H1 (cell line): ENCODE results near the gene P3H2. TPM values are rescaled to one million over a fixed set of nuclear protein-coding genes. Genes with fewer than 3 reads are reported as not detected.
"Not testable (repeated sequence)": the region's sequence is repeated elsewhere in the genome, so short reads cannot be mapped to it uniquely, and the experiment has no call there.

Experiments used
- CTCF ChIA-PET: fragments of 300-600 bp; sonication (Branson Sonifier 250); formaldehyde crosslinking; loops from one replicate; lab custom pipeline; 2021; ENCODE audit not compliant: partially characterized antibody; lab: Charles Lee
- POLR2A ChIA-PET: fragments of 300-600 bp; sonication (Branson Sonifier 250); formaldehyde crosslinking; loops from one replicate; lab custom pipeline; 2021; ENCODE audit warnings: inconsistent platforms; ENCODE audit not compliant: partially characterized antibody; lab: Charles Lee
- DNase-seq, 2 experiments: peaks; one replicate each; pipeline versions ENCODE4 v3.0.0 to v3.0.0-alpha.2; 2010 to 2022; ENCODE audit warnings: low spot score in 2 of 2, low read depth in 1 of 2, mixed read lengths in 1 of 2
- FAIRE-seq: peaks from 2 replicates; lab custom pipeline; 2011; peaks lifted over from hg19 to GRCh38; lab: Jason Lieb, UNC
- H2AFZ ChIP-seq: 2 replicates; pipeline ENCODE4 v1.8.1; 2012; ENCODE audit warnings: low read length, inconsistent platforms
- H2AK5ac ChIP-seq: 2 replicates; pipeline ENCODE4 v1.6.1; 2013; ENCODE audit warnings: low read depth, low read length
- H2BK120ac ChIP-seq: replicated peaks from 2 replicates; pipeline ENCODE3; 2013; ENCODE audit warnings: low read depth, low read length, inconsistent platforms
- H2BK12ac ChIP-seq: 2 replicates; pipeline ENCODE4 v1.6.1; 2013; ENCODE audit warnings: low read depth, low read length
- H2BK15ac ChIP-seq: 2 replicates; pipeline ENCODE4 v1.6.1; 2013; ENCODE audit warnings: low read length
- H2BK20ac ChIP-seq: 2 replicates; pipeline ENCODE4 v1.6.1; 2013; ENCODE audit warnings: low read length
- H2BK5ac ChIP-seq: 2 replicates; pipeline ENCODE4 v1.6.1; 2013; ENCODE audit warnings: low read depth, low read length
- H3K14ac ChIP-seq: 2 replicates; pipeline ENCODE4 v1.6.1; 2013; ENCODE audit warnings: inconsistent platforms; ENCODE audit not compliant: insufficient read length
- H3K18ac ChIP-seq: 2 replicates; pipeline ENCODE4 v1.6.1; 2013; ENCODE audit warnings: low read length; ENCODE audit errors: extremely low read depth
- H3K23ac ChIP-seq: 2 replicates; pipeline ENCODE4 v1.6.1; 2013; ENCODE audit warnings: inconsistent platforms; ENCODE audit not compliant: insufficient read length
- H3K23me2 ChIP-seq: 2 replicates; pipeline ENCODE4 v1.6.1; 2013; ENCODE audit warnings: low read depth, low read length
- H3K27ac ChIP-seq: 2 replicates; pipeline ENCODE4 v1.6.1; 2011; ENCODE audit warnings: low read depth, low read length, inconsistent platforms
- H3K27me3 ChIP-seq, 4 experiments: replicated peaks in 1 of 4; 1 replicate in 1 of 4; 2 replicates in 3 of 4; pipeline versions ENCODE4 v1.6.1 to v1.8.1; 2011 to 2013; ENCODE audit warnings: low read length in 3 of 4, mild to moderate bottlenecking in 3 of 4, inconsistent platforms in 2 of 4, mixed read lengths in 2 of 4, moderate library complexity in 1 of 4; ENCODE audit not compliant: control insufficient read depth in 3 of 4, insufficient read depth in 3 of 4; ENCODE audit errors: extremely low read depth in 1 of 4
- H3K36me3 ChIP-seq, 4 experiments: 2 replicates each; pipeline versions ENCODE4 v1.6.1 to v1.8.1; 2011 to 2013; ENCODE audit warnings: mild to moderate bottlenecking in 4 of 4, low read length in 3 of 4, moderate library complexity in 2 of 4, control low read depth in 1 of 4, inconsistent platforms in 1 of 4; ENCODE audit not compliant: insufficient read depth in 4 of 4, control insufficient read depth in 2 of 4
- H3K4ac ChIP-seq: replicated peaks from 2 replicates; pipeline ENCODE3; 2013; ENCODE audit warnings: low read length, low read depth, mixed read lengths, inconsistent platforms; ENCODE audit not compliant: insufficient read length
- H3K4me1 ChIP-seq, 4 experiments: replicated peaks in 1 of 4; 1 replicate in 1 of 4; 2 replicates in 3 of 4; pipeline versions ENCODE4 v1.6.1 to v1.8.1; 2011 to 2013; ENCODE audit warnings: low read length in 3 of 4, inconsistent platforms in 2 of 4, mixed read lengths in 1 of 4; ENCODE audit not compliant: insufficient read depth in 4 of 4, control insufficient read depth in 3 of 4
- H3K4me2 ChIP-seq, 2 experiments: 2 replicates each; pipeline versions ENCODE4 v1.6.1 to v1.8.1; 2011 to 2013; ENCODE audit warnings: low read depth in 2 of 2, low read length in 2 of 2, control low read depth in 1 of 2, inconsistent platforms in 1 of 2, mild to moderate bottlenecking in 1 of 2; ENCODE audit not compliant: insufficient read depth in 1 of 2
- H3K4me3 ChIP-seq, 4 experiments: fragments of 200-600, 300-600 bp in 1 of 4; sonication (generic), shearing (Covaris generic), sonication (Bioruptor Twin) in 1 of 4; 2 replicates each; pipeline versions ENCODE4 v1.5.1 to v1.8.1; 2011 to 2016; ENCODE audit warnings: low read length in 4 of 4, low read depth in 3 of 4, control low read depth in 2 of 4, inconsistent platforms in 2 of 4, mild to moderate bottlenecking in 2 of 4, mixed read lengths in 1 of 4, moderate library complexity in 1 of 4; ENCODE audit not compliant: insufficient read depth in 2 of 4; ENCODE audit errors: extremely low read depth in 1 of 4
- H3K56ac ChIP-seq: replicated peaks from 2 replicates; pipeline ENCODE3; 2013; ENCODE audit warnings: low read depth, mild to moderate bottlenecking, mixed read lengths, low read length, inconsistent platforms; ENCODE audit not compliant: insufficient read length
- H3K79me1 ChIP-seq: 2 replicates; pipeline ENCODE4 v1.6.1; 2013; ENCODE audit warnings: low read depth, low read length, control low read depth
- H3K79me2 ChIP-seq, 2 experiments: 2 replicates each; pipeline versions ENCODE4 v1.6.1 to v1.8.1; 2012 to 2013; ENCODE audit warnings: low read length in 2 of 2, mild to moderate bottlenecking in 2 of 2, inconsistent platforms in 1 of 2; ENCODE audit not compliant: insufficient read depth in 2 of 2, control insufficient read depth in 1 of 2
- H3K9ac ChIP-seq, 4 experiments: replicated peaks in 1 of 4; 1 replicate in 1 of 4; 2 replicates in 3 of 4; pipeline versions ENCODE4 v1.6.1 to v1.8.1; 2011 to 2013; ENCODE audit warnings: low read depth in 3 of 4, low read length in 3 of 4, control low read depth in 2 of 4, mild to moderate bottlenecking in 2 of 4, moderate library complexity in 2 of 4, inconsistent platforms in 1 of 4; ENCODE audit errors: extremely low read depth in 1 of 4
- H3K9me3 ChIP-seq, 2 experiments: 2 replicates each; pipeline versions ENCODE4 v1.6.1 to v1.8.1; 2012 to 2013; ENCODE audit warnings: mild to moderate bottlenecking in 2 of 2, moderate library complexity in 2 of 2, control low read depth in 1 of 2, inconsistent platforms in 1 of 2, low read depth in 1 of 2, low read length in 1 of 2, mixed read lengths in 1 of 2; ENCODE audit not compliant: insufficient read depth in 2 of 2
- H4K20me1 ChIP-seq, 2 experiments: replicated peaks in 1 of 2; 2 replicates each; pipeline versions ENCODE3 to v1.8.1; 2011 to 2013; ENCODE audit warnings: inconsistent platforms in 2 of 2, low read length in 2 of 2, mild to moderate bottlenecking in 1 of 2; ENCODE audit not compliant: insufficient read depth in 2 of 2, control insufficient read depth in 1 of 2
- H4K5ac ChIP-seq: 2 replicates; pipeline ENCODE4 v1.6.1; 2013; ENCODE audit warnings: low read length, low read depth, mixed read lengths, inconsistent platforms; ENCODE audit not compliant: insufficient read length
- H4K8ac ChIP-seq: 2 replicates; pipeline ENCODE4 v1.8.0; 2013; ENCODE audit warnings: mild to moderate bottlenecking, moderate library complexity, low read length, inconsistent platforms; ENCODE audit not compliant: insufficient read depth; ENCODE audit errors: extremely low read depth
- H4K91ac ChIP-seq: replicated peaks from 2 replicates; pipeline ENCODE3; 2013; ENCODE audit warnings: low read length, mixed read lengths, inconsistent platforms; ENCODE audit not compliant: insufficient read length
- WGBS, 2 experiments: shearing (Covaris generic) in 1 of 2; methylation state at CpG; one replicate each; pipeline versions ENCODE4 v1.1.6 to v1.1.7; 2013 to 2015; ENCODE audit warnings: low lambda C conversion rate in 2 of 2, mixed read lengths in 2 of 2, inconsistent platforms in 1 of 2, low coverage in 1 of 2, missing lambda C conversion rate in 1 of 2; ENCODE audit not compliant: insufficient replicate concordance in 2 of 2, insufficient coverage in 1 of 2, insufficient read length in 1 of 2; ENCODE audit errors: extremely low coverage in 1 of 2, missing lambda C conversion rate in 1 of 2; 5-methylcytosine and 5-hydroxymethylcytosine counted together
- polyA plus RNA-seq, 7 experiments: library from polyadenylated mRNA; depleted of rRNA in 3 of 7; stranded (reverse) in 5 of 7; unstranded in 2 of 7; fragments of >200 nt in 5 of 7; fragments of 200-250 nt in 2 of 7; gene quantifications; 1 replicate in 5 of 7; 2 replicates in 1 of 7; 4 replicates in 1 of 7; pipeline versions ENCODE4 v1.2.1 to v1.2.3, GENCODE V29; 2011 to 2013; ENCODE audit warnings: missing spikeins in 2 of 7, mixed read lengths in 2 of 7
- total RNA-seq: library from RNA; stranded (reverse); fragmentation: NEBNext Ultra II Directional; extraction: Animal tissue kit (Norgen Biotek cat#: 25700); gene quantifications from 2 replicates; pipeline ENCODE4 v1.2.1, GENCODE V29; 2021

P3H2 gene
- total and polyA plus RNA-seq, 2 of the 8 experiments (the other 6 are each of a cell fraction or from before 2014, with no cell fraction given), result 40.5 to 60.4 TPM

- H3K18ac ChIP-seq, POLR2A ChIA-PET, FAIRE-seq, H3K27ac ChIP-seq, H3K79me1 ChIP-seq, H2BK15ac ChIP-seq, H4K5ac ChIP-seq, H2AFZ ChIP-seq, H3K56ac ChIP-seq, H3K4me3 ChIP-seq, H3K9me3 ChIP-seq, H2BK120ac ChIP-seq, H3K4me2 ChIP-seq, H3K23me2 ChIP-seq, H3K27me3 ChIP-seq, H3K4ac ChIP-seq, H2BK5ac ChIP-seq, H2AK5ac ChIP-seq, H2BK12ac ChIP-seq, H3K23ac ChIP-seq, H4K91ac ChIP-seq, DNase-seq, H4K20me1 ChIP-seq, H3K14ac ChIP-seq, H3K36me3 ChIP-seq, H2BK20ac ChIP-seq, H3K4me1 ChIP-seq, H3K9ac ChIP-seq, H4K8ac ChIP-seq: not testable (repeated sequence)
- H3K79me2 ChIP-seq, result peaks cover 0 to 28% of the 10 kb centered on the region in 2 experiments; a peak in 2 of 4 replicates
- CTCF ChIA-PET, result interaction anchor here (0.6 to 1.2 kb wide), 4 partner anchors 31 to 444 kb away, joined by 3 to 5 read pairs (median 4); no protein-coding TSS in a partner anchor
- 91% methylated on average over 4 of the region's 9 CpGs; no CpG with 5 or more reads in 1 of the 2 experiments for WGBS, 2 experiments
Observed at GRCh38 chr3:190071921-190072320, 48.8 kb downstream of the P3H2 start.
